AG04449 (cell line): ENCODE measurements around the gene CCS.

Experiments
- CTCF ChIA-PET: fragments of 350-600 bp; formaldehyde crosslinking; extraction: SDS; loops from one replicate; lab custom pipeline; 2021; ENCODE audit warnings: antibody characterized with exemption; lab: Yijun Ruan, JAX
- POLR2A ChIA-PET: fragments of 400-600, 350-600 bp; formaldehyde crosslinking; extraction: SDS; loops from one replicate; lab custom pipeline; 2020; ENCODE audit warnings: antibody characterized with exemption, inconsistent platforms; lab: Yijun Ruan, JAX
- DNase-seq: peaks from one replicate; pipeline ENCODE4 v3.0.0-alpha.2; 2010; ENCODE audit warnings: low read depth, low spot score
- H3K4me3 ChIP-seq: 2 replicates; pipeline ENCODE4 v1.5.1; 2011; ENCODE audit warnings: low read depth, mild to moderate bottlenecking, control low read depth, low read length
- TF ChIP-seq, protein P1 (sequence below): IDR thresholded peaks from one replicate; pipeline ENCODE4 v1.5.1; 2011; ENCODE audit warnings: mild to moderate bottlenecking, moderate library complexity, low read length, control low read depth, inconsistent platforms; ENCODE audit not compliant: insufficient read depth; ENCODE audit errors: missing control alignments

CCS gene

GRCh38 chr11:66591175-66591574 lies 1.8 kb upstream of the CCS start:
- POLR2A ChIA-PET = no interaction called here
- CTCF ChIA-PET = interaction anchor here (1.0 to 3.4 kb wide), 6 partner anchors 11 to 88 kb away, joined by 4 to 36 read pairs (median 10); partner anchors contain the start of gene CTSF
- TF ChIP-seq, protein P1, sequence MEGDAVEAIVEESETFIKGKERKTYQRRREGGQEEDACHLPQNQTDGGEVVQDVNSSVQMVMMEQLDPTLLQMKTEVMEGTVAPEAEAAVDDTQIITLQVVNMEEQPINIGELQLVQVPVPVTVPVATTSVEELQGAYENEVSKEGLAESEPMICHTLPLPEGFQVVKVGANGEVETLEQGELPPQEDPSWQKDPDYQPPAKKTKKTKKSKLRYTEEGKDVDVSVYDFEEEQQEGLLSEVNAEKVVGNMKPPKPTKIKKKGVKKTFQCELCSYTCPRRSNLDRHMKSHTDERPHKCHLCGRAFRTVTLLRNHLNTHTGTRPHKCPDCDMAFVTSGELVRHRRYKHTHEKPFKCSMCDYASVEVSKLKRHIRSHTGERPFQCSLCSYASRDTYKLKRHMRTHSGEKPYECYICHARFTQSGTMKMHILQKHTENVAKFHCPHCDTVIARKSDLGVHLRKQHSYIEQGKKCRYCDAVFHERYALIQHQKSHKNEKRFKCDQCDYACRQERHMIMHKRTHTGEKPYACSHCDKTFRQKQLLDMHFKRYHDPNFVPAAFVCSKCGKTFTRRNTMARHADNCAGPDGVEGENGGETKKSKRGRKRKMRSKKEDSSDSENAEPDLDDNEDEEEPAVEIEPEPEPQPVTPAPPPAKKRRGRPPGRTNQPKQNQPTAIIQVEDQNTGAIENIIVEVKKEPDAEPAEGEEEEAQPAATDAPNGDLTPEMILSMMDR = no peak
- DNase-seq = no peak
- no peak overlapping the region for H3K4me3 ChIP-seq

GRCh38 chr11:66593303-66593635 lies 284 bp downstream of the CCS start:
- DNase-seq = no peak
- POLR2A ChIA-PET = interaction anchor here (1.1 to 2.0 kb wide), 2 partner anchors 13 to 84 kb away, joined by 3 to 7 read pairs; partner anchors contain the start of gene RBM4B
- TF ChIP-seq, protein P1 = no peak
- H3K4me3 ChIP-seq = peak overlapping the region; percentile 76
- CTCF ChIA-PET = interaction anchor here (1.0 to 3.4 kb wide), 11 partner anchors 8 to 186 kb away, joined by 3 to 36 read pairs (median 6); partner anchors contain the start of genes RBM4 and ZDHHC24

GRCh38 chr11:66593650-66594049 lies 665 bp downstream of the CCS start:
- ChIA-PET POLR2A (interaction anchor here (2.0 kb wide), 1 partner anchor 84 kb away, joined by 7 read pairs; the partner anchor contains the start of gene RBM4B), CTCF (interaction anchor here (1.4 to 2.3 kb wide), 3 partner anchors 44 to 241 kb away, joined by 4 to 6 read pairs (median 6); partner anchors contain the start of genes RBM4 and ZDHHC24)
- TF ChIP-seq, protein P1 = no peak
- H3K4me3 ChIP-seq = peak overlapping the region; percentile 76
- DNase-seq = no peak

DNA sequence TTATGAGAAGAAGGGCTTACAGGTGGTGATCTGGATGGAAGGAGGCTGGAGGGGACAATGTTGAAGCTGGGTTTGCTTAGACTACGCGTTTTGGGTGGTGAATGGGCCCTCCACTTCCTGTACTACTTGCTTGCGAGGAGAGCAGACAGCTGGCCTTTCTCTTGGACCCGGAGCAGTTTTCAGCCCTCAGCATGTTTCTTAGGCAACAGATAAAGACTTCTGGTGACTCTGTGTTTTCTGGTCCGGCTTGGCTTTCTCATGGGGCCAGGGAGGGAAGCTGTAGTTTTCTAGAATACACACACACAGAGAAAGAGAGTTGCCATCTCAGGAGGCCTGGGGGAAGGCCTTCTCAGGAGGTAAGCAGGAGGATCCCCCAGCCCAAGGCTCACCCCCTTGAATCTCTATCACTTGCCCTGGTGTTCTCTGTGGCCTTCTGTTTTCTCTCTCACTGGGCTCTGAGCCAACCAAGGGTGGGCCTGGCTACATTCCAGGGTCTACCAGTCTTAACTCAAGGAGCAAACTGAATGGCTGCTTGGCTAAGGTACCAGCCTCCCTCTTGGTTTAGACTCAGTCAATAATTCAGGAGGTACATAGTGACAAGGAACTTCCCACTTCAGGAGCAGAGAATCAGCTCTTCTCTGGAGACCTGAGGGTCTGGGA lies 2.4 kb downstream of the CCS start:
- TF ChIP-seq, protein P1 = no peak

GRCh38 chr11:66598993-66599392 lies 6.0 kb downstream of the CCS start:
- TF ChIP-seq, protein P1 = no peak
- CTCF ChIA-PET = interaction anchor here (1.6 kb wide), 2 partner anchors 9 to 12 kb away, joined by 3 to 4 read pairs; no protein-coding TSS in a partner anchor

More for the DNA sequence above, 2.4 kb downstream of the CCS start:
- ChIA-PET POLR2A (interaction anchor here (0.7 kb wide), 1 partner anchor 21 kb away, joined by 4 read pairs; the partner anchor contains the start of gene RBM14), CTCF (interaction anchor here (1.0 to 1.4 kb wide), 2 partner anchors 16 to 239 kb away, joined by 4 read pairs; no protein-coding TSS in a partner anchor)
- no peak for DNase-seq
- no peak overlapping the region for H3K4me3 ChIP-seq

GRCh38 chr11:66600219-66600618 lies 7.2 kb downstream of the CCS start:
- ChIA-PET CTCF (interaction anchor here (1.0 to 1.4 kb wide), 2 partner anchors 13 to 17 kb away, joined by 3 read pairs; no protein-coding TSS in a partner anchor), POLR2A (interaction anchor here (1.4 kb wide), 1 partner anchor 16 kb away, joined by 6 read pairs; the partner anchor contains the start of gene RBM14)

More at GRCh38 chr11:66598993-66599392, 6.0 kb downstream of the CCS start:
- H3K4me3 ChIP-seq = no peak overlapping the region
- no peak for DNase-seq
- POLR2A ChIA-PET = no interaction called here

More at GRCh38 chr11:66600219-66600618, 7.2 kb downstream of the CCS start:
- DNase-seq = no peak
- H3K4me3 ChIP-seq = no peak overlapping the region
- TF ChIP-seq, protein P1 = no peak
